GM19023 (cell line): ENCODE data around the gene CYB5A.
A peak's percentile ranks its signal among the peaks of the same experiment; 100 is the strongest.

Source experiments
- ATAC-seq: cut with Tn5 transposase; IDR thresholded peaks from one replicate; pipeline ENCODE4 v1.9.1; 2021; ENCODE audit warnings: mild to moderate bottlenecking, moderate library complexity; ENCODE audit not compliant: unreplicated experiment

CYB5A gene

DNA sequence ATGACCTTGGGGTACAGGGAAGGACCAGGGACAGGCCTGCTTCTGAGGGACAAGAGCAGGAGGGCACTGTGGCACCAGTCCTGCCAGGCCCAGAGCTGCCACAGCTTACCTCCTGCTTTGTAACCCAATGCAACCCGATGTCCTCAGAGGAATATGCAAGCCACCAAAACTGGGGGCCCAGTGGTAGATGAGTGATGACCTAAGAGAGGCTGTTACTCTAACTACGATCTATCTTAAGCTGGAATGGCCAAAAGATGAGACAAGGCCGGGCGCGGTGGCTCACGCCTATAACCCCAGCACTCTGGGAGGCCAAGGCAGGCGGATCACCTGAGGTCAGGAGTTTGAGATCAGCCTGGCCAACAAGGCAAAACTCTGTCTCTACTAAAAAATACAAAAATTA lies 12.8 kb downstream of the CYB5A start:
- no peak for ATAC-seq

DNA sequence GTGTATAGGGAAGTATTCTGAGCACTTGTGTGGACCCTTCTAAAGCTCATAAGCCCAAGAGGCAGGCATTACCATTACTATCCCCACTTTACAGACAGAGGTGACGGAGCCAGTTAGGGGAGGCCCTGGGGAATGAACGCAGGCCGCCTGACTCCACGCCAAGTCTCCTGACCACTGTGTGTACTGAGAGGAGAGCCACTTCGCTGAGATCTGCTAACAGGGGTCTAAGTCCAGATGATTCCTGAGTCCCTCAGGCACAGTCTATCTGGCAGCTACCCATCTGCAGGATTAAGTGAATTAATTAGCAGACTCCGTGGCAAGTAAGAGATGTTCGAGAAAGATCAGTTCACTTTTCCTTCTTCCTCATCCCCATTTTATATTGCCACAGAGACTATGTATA lies 13.7 kb downstream of the CYB5A start:
- ATAC-seq = no peak

DNA sequence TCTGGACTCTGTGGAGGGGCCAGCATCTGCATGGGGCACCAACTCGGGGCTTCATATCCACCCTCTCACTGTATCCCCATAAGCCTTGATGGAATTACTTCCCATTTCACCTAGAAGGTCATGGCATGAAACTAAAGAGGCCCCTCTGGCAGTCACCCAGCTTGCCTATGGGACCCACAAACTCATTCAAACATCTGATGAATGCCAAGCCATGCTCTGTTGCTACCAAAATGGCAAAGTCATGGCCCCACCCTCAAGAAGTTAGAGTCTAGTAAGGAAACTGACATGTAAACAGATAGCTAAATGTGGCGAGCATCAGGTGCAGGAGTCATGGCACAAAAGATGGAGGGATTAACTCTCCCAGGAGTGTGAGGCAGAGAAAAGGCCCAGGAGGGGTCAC lies 14.5 kb downstream of the CYB5A start:
- ATAC-seq = no peak

DNA sequence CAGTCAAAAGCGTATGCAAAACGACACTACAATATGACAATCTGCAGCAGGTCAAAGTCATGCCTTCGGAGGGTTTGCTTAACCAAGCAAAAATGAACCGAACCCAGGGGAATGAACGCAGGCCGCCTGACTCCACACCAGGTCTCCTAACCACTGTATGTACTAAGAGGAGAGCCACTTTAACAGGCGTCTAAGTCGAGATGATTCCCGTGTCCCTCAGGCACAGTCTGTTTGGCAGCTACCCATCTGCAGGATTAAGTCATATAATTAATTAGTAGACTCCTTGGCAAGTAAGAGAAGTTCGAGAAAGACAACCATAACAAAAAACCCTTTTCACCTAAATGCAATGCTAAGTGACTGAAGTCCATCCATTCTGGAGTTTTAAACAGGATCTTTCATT lies 15.2 kb downstream of the CYB5A start:
- ATAC-seq = no peak

DNA sequence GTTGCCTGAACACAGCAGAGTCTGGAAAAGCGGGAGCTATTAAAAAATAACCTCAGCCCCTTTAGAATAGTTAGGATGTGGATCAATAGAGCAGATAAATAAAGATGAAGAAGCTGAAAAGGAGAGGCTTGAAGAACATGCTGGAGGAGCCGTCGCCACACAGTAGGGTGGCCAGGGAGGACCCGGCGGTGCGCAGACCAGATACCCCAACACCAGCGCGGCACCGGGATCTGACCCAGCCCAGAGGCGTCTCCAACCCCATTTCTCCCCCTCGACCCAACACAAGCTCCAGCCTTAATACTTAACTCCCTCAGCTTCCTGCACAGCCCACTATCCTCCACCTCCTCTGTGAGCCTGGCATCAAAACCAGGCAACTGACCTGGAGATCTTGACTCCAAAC lies 16.0 kb downstream of the CYB5A start:
- no peak for ATAC-seq

DNA sequence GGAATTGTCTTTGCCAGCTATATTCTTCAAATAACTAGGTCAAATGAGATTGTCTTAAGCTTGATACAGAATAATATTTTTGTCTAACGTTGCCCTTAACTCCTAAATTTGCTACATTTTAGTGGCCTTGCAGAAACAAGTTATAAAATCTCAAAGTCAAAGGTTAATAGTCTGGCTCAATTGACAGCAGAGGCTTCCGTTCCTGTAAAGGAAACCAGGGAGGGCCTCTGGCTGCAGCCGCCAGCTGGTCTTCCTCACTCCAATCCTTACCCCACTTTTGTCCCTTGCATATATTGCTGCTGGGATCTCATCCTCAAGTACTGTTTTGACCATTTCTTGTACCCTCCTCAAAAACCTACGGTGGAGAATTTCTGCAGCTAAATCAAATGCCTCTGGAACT lies 17.1 kb downstream of the CYB5A start:
- ATAC-seq = no peak

DNA sequence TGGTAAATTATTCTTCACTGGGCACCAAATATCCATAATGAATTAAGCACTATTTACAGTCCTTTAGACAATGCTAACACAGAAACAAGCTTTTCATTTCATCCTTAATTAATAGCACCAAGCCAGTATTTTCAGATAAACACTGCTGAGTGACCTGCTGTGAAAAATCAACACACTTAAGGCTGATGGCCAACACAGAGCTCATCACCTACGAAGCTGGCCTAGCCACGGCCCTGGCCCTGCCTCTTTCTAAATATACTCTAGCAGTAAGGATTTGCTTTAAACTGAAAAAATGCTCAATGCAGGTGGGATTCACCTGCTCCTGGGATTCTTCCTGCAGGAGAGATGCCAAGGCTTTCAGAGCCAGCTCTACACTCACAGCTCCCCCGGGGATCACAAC lies 18.4 kb downstream of the CYB5A start:
- no peak for ATAC-seq

DNA sequence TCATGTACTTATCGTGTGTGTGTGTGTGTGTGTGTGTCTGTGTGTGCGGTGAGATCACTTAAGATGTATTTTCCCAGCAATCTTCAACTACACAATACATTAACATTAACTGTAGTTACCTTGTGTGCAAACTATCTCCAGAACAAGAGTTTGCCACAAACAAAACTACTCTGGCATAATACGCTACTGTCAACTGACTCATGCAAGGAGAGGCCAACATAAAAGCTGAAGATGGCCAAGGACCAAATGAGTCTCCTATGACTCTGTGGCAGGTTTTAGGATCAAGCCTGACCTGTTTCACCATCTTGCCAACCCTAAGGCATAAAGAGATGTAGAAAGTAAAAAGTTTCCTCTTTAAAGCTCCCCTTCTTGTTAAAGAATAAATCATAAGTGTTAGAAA lies 20.1 kb downstream of the CYB5A start:
- no peak for ATAC-seq

DNA sequence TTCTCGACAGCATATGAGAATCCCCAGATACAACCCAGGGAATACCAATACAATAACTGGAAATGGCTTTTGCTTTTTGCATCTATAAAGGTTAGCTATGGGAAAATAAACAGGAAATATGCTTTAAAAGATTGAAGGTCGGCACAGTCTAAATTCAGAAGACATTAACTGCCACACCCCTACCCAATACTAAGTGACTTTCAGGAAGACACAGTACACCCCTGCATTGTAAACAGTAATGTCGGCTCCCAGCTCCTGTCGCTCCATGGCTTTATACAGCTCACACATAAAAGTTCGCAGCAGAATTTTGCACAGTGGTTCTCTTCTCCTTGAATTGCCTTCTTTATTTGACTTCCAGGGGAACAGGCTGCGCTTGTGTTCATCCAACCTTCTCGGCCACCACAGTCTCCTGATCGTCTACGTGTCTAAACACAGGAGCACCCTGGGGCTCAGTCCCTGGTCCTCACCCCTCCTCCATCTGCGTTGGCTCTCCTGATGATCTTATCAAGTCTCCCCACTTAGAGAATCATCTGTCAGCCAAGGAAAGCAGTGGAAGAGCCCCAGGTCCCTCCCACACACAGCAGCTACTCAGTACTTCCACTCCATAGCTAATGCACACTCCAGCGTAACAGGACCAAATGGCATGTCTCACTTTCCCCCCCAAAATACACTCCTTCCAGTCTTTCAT lies 22.7 kb downstream of the CYB5A start:
- no peak for ATAC-seq

DNA sequence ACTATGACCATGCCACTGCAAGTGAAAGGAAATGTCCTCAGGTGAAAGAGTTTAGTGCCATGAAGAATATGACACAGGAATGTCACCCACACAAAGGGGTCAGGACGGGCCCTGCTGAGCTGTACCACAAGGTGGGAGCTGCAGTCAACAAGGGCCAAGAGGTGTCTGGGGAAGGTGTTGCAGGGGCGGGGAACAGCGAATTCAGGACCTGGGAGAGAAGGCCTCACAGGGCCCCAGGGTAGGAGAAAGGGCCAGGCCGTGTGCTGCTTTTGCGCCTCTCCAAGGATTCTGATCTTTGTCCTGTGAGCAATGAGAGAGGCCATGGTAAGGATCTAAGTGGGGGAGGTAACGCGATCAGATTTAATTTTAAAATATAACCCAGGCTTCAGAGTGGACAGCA lies 23.6 kb downstream of the CYB5A start:
- ATAC-seq = no peak

DNA sequence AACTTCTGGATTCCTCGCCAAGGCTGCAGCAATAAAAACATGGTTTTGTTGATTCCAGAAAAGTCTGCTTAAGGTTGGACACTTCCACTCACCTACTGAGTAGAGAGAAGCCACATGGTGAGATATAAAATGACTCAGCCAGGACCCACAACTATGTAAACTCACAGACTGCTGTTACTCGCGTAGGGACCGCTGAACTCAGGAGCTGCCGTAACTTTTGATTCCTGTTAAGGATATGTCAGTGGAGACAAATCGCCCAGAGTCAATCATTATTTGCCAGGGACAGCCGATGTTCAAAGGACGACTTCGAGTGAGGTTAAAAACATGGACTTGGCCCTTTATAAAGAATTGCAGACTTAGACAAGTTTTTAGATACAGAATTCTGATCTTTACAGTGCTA lies 25.6 kb downstream of the CYB5A start:
- ATAC-seq = no peak

DNA sequence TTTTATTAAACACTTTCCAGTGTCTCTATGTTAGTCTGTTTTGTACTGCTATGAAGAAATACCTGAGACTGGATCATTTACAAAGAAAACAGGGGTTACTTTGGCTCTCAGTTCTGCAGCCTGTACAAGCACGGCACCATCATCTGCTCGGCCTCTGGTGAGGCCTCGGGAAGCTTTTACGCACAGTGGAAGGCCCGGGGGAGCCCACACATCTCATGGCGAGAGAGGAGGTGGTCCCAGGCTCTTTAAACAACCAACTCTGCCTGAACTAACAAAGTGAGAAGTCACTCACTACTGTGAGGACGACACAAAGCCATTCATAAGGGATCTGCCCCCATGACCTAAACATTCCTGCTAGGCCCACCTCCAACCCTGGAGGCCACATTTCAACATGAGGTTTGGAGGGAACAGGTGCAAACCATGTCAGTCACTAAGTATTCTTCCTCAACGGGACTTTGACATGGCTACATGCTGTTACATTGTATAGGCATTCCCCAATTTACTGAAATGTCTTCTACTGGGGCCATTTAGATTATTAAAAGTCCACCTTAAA lies 26.1 kb downstream of the CYB5A start:
- ATAC-seq = no peak

DNA sequence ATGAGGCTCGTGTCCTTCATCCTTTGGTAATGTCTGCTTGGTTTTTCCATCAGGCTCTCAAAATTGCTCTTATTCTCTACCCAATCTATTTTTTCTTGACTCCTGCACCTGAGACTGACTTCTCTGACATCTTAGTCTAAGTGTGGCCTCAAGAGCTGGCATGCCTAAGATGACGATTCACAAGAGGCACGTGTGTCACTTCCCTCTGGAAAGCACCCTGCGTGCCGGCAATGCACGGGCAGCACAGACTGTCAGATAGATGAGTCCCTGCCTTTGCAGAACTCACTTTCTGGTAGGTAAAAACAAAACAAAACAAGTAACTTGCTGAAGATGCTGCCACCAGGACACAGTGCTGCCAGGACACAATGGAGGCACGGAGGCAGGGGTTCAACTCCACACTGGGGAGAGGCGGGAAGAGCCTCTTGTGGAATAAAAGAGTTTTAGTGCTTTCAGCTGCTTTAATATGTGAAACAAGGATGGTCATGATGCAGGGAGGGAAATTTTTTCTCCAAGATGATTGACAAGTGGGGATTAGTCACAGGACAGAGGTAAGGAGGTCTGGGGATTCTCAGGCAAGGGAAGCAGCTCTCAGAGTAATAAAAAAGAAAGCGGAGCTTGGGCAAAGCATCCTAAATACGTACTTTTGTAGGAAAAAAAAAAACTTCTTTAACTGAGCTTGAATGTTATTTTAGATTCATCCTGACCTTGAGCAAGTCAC lies 27.3 kb downstream of the CYB5A start:
- ATAC-seq = peak; percentile 98

DNA sequence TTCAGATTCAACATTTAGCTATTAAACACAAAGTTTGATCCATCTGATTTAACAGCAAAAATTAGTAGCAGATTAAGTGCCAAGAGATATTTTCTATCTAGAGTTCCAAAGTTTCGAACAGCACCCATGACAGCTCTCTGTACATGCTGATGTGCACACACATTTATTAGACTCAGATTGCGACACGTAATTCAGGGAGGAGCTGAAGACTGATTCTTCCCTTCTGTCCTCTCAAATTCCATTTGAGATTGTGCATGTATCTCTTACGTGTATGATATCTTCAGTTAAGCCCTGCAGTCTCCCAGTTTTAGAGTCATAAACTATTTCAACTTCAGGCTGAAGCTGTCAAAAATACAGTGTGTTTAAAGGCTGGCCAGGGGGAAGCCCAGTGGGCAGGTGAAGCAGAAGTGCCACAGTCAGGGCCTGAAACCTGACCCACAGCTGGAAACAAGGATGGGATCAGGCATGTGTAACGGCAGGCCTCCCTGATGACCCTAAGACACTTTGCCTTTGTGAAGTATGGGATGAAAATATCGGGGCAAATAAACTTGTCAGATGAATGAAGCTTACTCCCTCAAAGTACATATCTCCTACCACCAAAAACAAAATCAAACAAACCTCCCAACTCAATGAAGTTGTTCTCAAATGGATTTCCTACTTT lies 30.6 kb downstream of the CYB5A start:
- ATAC-seq = no peak

DNA sequence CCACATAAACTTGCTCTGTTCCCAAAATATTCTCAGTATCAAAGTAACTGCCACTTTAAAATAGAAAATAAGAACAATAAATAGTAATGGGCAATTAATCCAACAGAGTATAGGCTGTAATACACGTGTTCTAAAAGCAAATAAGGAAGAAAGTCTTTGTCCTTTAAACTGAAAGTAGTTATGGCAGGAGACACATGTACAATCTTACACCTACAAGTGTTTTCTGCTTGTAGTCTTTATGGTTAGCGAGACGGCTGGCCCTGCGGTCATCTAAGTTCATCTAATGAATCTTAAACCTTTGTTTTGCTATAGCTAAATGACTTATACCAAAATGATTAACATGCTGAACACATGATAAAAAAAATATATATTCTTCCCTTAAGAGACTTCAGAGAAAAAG lies 32.4 kb downstream of the CYB5A start:
- ATAC-seq = no peak

DNA sequence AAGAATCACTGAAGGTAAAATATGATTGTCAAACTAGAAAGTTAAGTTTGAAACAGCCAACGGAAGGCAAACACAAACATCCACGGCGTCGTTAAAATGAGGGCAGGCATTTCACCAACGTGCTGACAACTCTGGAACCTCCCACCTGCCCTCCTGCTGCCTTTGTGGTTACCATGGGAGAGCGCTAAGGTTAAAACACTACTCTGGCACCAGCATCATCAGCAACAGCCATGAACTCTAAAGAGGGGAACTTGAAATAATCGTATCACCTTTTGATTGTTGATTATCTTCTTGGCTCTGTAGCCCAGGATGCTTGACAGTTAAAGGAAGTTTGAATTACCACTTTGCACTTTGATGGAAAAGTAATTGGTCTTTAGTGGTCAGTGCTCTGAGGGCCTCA lies 34.7 kb downstream of the CYB5A start:
- no peak for ATAC-seq

DNA sequence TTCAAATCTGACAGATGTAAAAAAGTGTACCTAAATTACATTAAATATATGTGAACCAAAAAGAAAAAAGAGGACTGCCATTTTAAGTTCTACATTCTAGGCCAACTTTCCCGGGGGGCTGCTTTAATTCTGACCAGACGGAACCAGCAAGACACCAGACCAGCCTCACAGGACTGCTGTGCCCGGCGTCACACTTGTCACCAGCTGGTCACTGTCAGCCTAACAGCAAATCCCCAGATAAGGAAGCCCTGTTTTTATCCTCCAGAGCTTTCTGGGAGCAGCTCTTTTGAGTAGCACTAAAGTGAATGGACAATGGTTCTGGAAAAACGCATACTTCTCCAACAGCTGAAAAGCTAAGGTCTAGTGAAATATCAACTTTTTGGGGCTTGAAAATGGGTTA lies 35.6 kb downstream of the CYB5A start:
- no peak for ATAC-seq

DNA sequence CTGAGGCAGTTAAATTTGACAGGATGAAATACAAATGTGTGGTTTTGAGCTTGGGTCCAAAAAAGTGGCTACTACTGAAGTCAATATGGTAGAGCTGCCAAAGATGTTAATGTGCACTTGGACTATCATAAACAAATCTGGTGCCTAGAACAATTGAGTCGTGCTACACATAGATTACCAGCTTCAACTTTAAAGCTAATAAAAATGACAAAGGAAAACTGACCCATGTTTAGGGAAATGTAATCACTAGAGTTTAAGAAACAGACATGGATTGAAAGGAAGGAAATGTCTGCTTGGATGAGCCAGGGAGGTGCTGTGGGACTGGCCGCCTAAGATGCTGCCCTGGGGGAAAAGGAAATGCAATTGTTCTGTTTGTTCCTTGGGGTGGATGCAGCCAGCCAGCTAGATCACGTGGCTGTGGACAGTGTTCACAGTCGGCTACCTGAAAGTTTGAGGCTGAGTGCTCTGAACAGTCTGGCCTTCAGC lies 36.6 kb downstream of the CYB5A start:
- ATAC-seq = no peak

DNA sequence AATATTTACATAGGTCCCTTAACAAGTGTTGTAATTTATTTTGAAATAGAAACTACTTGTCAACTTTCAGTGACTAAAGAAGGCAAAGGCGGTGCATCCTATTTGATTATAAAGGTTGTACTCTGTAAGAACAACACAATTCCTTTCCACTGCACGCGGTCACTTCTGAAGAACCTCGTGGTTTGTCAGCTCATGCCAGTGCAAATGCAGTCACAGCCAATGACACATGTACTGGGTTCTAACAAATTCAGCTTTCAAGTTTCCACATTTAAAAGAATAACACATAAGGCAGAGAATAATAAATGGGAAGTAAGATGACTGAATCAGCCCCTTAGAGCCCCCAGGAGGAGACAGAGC lies 39.7 kb downstream of the CYB5A start:
- ATAC-seq = no peak

DNA sequence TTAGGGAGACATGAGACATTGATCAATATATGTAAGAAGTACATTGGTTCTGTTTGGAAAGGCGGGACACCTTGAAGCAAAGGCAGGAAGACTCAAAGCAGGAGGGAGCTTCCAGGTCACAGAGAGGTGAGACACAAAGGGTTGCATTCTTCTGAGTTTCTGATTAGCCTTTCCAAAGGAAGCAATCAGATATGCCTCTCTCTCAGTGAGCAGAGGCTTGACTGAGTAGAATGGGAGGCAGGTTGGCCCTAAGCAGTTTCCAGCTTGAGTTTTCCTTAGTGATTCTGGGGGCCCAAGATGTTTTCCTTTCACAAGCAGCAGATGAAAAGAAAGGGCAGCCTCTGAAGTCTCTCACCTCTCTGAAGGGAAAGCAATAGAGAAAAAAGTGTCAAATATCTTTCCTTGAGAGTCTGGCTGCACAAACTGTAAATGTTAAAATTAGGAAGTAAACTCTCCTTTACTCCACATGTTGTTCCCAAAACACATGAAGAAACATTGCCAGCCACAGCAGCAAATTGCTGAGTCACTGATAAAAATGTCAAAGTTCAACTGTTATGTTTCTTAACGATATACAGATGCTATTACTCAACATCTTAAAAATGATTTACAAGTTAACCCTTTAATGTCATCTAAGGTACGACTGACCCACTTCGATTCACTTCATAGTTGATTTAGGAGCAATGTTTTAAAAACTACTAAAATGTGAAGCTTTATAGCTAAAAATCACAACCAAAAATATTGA lies 40.3 kb downstream of the CYB5A start:
- ATAC-seq = no peak

DNA sequence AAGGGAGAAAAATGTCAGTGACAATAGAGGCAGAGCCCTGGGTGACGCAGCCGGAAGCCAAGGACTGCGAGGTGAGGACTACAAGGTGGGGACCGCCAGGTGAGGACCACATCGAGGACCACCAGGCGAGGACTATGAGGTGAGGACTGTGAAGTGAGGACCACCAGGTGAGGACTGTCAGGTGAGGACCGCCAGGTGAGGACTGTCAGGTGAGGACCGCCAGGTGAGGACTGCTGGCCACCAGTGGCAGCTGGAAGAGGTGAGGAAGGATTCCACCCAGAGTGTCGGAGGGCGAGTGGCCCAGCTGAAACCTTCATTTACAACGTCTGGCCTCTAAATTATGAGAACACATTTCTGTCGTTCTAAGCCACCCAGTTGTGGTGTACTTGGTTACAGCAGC lies 41.6 kb downstream of the CYB5A start:
- ATAC-seq = no peak
